ENCODE measurements around the gene NOL6.

DNA sequence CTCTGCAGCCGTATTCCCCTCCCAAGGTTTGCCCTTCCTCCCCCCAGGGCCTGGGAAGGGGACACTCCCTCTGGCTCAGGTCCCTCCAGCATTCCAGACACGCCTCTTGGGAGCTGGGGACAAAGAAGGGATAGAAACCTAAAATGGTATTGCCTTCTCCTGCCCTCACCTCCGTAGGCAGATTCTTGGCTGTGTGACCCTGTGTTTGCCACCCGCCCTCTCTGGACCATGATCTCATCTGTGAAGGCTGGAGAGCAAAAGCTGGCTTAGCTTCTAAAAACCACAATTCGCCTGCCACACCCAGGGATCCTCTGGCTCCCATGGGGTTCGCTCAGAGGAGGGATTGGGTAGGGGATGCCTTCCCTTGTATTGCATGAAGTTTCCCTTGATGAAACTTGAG lies 34.0 kb downstream of the NOL6 start:
- TF ChIP-seq POLR2A (IDR thresholded peaks at IDR 0.05; ENCODE audit: low read length) (no peak), GATA1 (IDR thresholded peaks at IDR 0.05; ENCODE audit: low read depth, low read length) (no peak)

All from erythroblast (primary cell).